Mucosa of descending colon (tissue), 3 donors: ENCODE measurements around the gene INVS. TPM values are rescaled to one million over a fixed set of nuclear protein-coding genes. Genes with fewer than 3 reads are reported as not detected.
"Not testable (repeated sequence)": the region's sequence is repeated elsewhere in the genome, so short reads cannot be mapped to it uniquely, and the experiment has no call there.

Source experiments
- ATAC-seq: fragments of 200-7000 bp; cut with Tn5 transposase; one replicate; pipeline ENCODE4 v1.9.1; 2020; ENCODE audit warnings: mild to moderate bottlenecking, moderate library complexity
- DNase-seq, 3 donors: peaks; one replicate each; pipeline ENCODE4 v3.0.0-alpha.2; 2020
- H3K36me3 ChIP-seq: fragments of 200-600 bp; one replicate; pipeline ENCODE4 v1.8.0; 2021; ENCODE audit warnings: low read depth, mild to moderate bottlenecking
- H3K4me1 ChIP-seq: fragments of 200-600 bp; one replicate; pipeline ENCODE4 v1.8.0; 2021; ENCODE audit warnings: low read depth, mild to moderate bottlenecking
- H3K4me3 ChIP-seq: fragments of 200-600 bp; one replicate; pipeline ENCODE4 v1.8.0; 2021; ENCODE audit warnings: mild to moderate bottlenecking
- H3K9me3 ChIP-seq: fragments of 200-600 bp; one replicate; pipeline ENCODE4 v1.8.0; 2021; ENCODE audit warnings: mild to moderate bottlenecking
- intact Hi-C, 2 donors: fragments of 100-400 bp; cut with DNase I in 1 of 2; cut with micrococcal nuclease in 1 of 2; formaldehyde crosslinking; loops; one replicate each; pipeline versions ENCODE4 v1.11.0 to v1.11.1; 2022; cut with DNase I, micrococcal nuclease
- total RNA-seq, 3 donors: library from RNA; stranded (reverse); fragmentation: NEBNext Ultra II Directional in 2 of 3; extraction: Animal tissue kit (Norgen Biotek cat#: 25700) in 2 of 3; gene quantifications; one replicate each; pipeline versions ENCODE4 v1.2.1 to v1.2.4, GENCODE V29; 2021 to 2023
- TF ChIP-seq, protein P1 (sequence below): fragments of 200-600 bp; IDR thresholded peaks from one replicate; pipeline ENCODE4 v1.8.0; 2022; ENCODE audit warnings: antibody characterized with exemption, mild to moderate bottlenecking
- donor health status: DM: no; HTN: no; CAD: no; lungs with moderate emphysema.
- donor health status: DM: no; HTN: no; CAD: no.
- donor health status: DM: no; HTN: yes; CAD: no.

The INVS gene
- total RNA-seq, 3 donors from 2014 or later = 16.8 to 24.0 (median 19.3) TPM

DNA sequence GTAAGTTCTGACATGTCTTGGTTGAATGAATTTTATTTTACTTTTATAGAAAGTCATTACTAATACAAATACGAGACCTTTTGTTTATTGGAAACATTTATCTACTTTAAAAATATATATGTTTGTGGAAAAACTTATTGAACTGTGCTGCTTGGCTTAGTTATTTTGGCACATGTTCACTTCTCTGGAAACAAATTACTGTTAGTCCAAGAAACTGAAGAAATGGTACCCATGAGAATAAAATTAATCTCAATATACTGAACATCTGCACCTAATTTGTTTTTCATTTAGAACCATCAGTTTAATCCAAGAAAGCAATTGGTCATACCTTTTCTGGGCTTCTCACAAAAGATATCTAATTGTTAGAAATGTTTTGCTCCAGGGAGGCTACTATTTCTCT lies 32.2 kb downstream of the INVS start:
- H3K36me3 ChIP-seq = no peaks in the 10 kb centered on the region
- no peaks in the 10 kb centered on the region for H3K9me3 ChIP-seq
- no peaks in the 10 kb centered on the region for H3K4me1 ChIP-seq
- H3K4me3 ChIP-seq = no peak overlapping the region
- TF ChIP-seq, protein P1, sequence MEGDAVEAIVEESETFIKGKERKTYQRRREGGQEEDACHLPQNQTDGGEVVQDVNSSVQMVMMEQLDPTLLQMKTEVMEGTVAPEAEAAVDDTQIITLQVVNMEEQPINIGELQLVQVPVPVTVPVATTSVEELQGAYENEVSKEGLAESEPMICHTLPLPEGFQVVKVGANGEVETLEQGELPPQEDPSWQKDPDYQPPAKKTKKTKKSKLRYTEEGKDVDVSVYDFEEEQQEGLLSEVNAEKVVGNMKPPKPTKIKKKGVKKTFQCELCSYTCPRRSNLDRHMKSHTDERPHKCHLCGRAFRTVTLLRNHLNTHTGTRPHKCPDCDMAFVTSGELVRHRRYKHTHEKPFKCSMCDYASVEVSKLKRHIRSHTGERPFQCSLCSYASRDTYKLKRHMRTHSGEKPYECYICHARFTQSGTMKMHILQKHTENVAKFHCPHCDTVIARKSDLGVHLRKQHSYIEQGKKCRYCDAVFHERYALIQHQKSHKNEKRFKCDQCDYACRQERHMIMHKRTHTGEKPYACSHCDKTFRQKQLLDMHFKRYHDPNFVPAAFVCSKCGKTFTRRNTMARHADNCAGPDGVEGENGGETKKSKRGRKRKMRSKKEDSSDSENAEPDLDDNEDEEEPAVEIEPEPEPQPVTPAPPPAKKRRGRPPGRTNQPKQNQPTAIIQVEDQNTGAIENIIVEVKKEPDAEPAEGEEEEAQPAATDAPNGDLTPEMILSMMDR = no peak
- DNase-seq (no peak), ATAC-seq (no peak)
- intact Hi-C loops = no loop called here

DNA sequence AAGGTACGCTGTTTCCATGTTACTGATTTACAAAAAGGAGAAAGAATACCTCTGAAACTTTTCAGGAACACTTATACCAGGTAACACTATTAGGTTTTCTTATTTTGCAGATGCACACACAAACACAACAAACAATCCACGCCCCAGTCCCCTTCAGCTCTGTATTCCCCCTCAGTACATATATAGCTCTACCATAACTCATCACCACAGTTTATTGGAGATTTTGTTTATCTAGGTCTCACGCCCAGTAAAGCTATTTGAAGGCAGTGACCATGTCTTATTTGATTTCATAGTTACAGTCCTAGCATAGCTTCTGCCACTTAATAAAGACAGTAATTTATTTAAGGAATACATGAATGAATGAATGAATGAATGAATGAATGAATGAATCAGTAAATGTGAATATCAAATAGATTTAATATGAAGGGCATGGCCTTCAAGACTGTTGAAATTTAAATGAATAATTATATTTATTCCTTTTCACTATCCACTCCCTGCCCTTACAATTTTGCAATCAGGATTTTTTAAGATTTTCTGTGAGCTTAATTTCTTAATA lies 32.9 kb downstream of the INVS start:
- Histone ChIP-seq H3K4me1 (no peaks in the 10 kb centered on the region), H3K9me3 (no peaks in the 10 kb centered on the region), H3K4me3 (no peak overlapping the region), H3K36me3 (no peaks in the 10 kb centered on the region)
- DNase-seq = no peak
- no peak for ATAC-seq
- TF ChIP-seq, protein P1 = no peak
- intact Hi-C loops = no loop called here

DNA sequence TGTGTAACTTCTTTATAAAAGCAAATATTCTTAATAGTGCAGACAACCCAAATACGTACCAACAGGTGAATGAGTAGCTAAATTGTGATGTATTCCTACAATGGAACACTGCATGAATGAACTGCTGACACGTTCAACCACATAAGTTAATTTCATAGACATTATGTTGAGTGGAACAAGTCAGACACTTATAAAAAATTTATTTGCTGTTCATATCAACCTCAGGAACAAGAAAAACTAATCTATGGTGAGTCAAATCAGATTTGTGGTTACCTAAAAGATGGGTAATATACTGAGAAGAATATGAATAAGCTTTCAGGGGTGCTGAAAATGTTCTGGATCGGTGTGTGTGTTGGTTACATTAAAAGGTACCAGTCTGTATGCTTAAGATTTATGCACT lies 35.7 kb downstream of the INVS start:
- Histone ChIP-seq H3K36me3 (no peaks in the 10 kb centered on the region), H3K4me1 (no peaks in the 10 kb centered on the region), H3K4me3 (no peak overlapping the region), H3K9me3 (no peaks in the 10 kb centered on the region)
- TF ChIP-seq, protein P1 = no peak
- DNase-seq (no peak), ATAC-seq (no peak)
- intact Hi-C loops = no loop called here

DNA sequence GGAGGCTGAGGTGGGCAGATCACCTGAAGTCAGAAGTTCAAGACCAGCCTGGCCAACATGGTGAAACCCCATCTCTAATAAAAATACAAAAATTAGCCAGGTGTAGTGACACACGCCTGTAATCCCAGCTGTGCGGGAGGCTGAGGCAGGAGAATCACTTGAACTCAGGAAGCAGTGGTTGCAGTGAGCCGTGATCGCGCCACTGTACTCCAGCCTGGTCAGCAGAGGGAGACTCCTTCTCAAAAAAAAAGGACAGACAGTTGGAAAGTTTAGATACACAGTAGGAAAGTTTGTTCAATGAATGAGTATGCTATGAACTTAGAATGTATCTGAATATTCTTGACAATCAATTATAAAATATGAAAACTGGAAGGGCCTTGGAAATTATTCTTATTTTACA lies 37.8 kb downstream of the INVS start:
- H3K36me3 ChIP-seq, H3K4me1 ChIP-seq, DNase-seq, ATAC-seq, H3K9me3 ChIP-seq, intact Hi-C loops, H3K4me3 ChIP-seq: not testable (repeated sequence)

DNA sequence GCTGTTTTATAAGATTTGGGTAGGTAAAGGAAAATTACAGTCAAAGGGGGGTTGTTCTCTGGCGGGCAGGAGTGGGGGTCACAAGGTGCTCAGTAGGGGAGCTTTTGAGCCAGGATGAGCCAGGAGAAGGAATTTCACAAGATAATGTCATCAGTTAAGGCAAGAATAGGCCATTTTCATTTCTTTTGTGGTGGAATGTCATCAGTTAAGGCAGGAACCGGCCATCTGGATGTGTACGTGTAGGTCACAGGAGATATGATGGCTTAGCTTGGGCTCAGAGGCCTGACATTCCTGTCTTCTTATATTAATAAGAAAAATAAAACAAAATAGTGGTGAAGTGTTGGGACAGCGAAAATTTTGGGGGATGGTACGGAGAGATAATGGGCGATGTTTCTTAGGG lies 41.3 kb downstream of the INVS start:
- H3K9me3 ChIP-seq, intact Hi-C loops, H3K4me1 ChIP-seq, H3K4me3 ChIP-seq, H3K36me3 ChIP-seq, DNase-seq, ATAC-seq: not testable (repeated sequence)

DNA sequence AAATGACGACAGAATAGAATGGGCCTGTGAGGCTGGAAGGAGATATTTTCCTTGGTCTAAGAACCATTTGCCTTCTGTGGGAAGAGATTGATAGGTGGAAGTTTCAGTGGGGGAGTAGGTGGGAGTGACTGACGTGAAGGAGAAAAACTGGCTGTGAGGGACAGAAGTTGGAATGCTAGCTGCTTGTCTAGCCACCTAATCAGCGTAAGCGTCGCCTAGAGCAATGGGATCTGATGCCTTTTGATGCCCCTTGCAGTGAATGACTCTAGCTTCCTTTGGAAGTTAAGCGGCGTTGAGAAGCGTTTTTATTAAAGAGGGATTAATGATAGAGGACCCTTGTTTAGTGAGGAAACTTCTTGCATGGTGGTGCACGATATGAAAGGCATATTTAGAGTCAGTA lies 42.8 kb downstream of the INVS start:
- intact Hi-C loops, H3K4me1 ChIP-seq, ATAC-seq, H3K4me3 ChIP-seq, DNase-seq, H3K36me3 ChIP-seq, H3K9me3 ChIP-seq: not testable (repeated sequence)

DNA sequence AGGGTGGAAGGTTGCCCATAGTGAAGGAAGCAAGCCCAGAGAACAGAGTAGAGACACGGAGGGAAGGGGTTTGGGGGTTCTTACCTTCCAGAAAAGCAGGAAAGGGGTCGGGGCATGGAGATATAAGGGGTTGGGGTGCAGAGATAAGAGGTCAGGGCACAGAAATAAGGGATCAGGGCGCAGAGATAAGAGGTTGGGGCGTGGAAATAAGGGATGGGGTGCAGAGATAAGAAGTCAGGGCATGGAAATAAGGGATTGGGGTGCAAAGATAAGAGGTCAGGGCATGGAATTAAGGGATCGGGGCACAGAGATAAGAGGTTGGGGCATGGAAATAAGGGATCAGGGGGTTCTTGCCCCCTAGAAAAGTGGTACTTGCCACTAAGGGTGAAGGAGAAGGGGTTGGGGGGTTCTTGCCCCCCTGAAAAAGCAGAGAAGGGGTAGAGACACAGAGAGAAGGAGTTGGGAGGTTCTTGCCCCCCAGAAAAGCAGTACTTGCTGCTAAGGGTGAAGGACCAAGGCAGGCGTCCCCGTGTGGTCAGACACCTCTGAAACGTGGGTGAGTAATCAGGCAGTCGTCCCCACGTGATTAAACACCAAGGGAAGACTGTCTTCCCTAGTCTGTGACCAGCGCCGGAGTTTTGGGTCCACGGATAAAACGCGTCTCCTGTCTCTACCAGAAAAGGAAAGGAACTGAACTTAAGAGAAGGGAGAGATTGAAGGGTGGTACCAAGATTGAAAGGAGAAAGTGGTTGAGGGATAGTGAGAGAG lies 46.3 kb downstream of the INVS start:
- ATAC-seq, H3K4me3 ChIP-seq, intact Hi-C loops, DNase-seq, H3K36me3 ChIP-seq, H3K9me3 ChIP-seq, H3K4me1 ChIP-seq: not testable (repeated sequence)

DNA sequence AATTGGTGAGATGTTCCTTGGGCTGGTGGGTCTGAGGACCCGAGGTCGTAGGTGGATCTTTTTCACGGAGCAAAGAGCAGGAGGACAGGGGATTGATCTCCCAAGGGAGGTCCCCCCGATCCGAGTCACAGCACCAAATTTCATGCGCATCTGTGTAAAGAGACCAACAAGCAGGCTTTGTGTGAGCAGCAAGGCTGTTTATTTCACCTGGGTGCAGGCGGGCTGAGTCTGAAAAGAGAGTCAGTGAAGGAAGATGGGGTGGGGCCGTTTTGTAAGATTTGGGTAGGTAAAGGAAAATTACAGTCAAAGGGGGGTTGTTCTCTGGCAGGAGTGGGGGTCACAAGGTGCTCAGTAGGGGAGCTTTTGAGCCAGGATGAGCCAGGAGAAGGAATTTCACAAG lies 46.9 kb downstream of the INVS start:
- H3K36me3 ChIP-seq, H3K4me3 ChIP-seq, ATAC-seq, H3K9me3 ChIP-seq, DNase-seq, intact Hi-C loops, H3K4me1 ChIP-seq: not testable (repeated sequence)
